A549 treated with Mapracorat at 1 μM for 4 hours (cell line): Measurements from ENCODE around the gene NUTM2A. TPM values are rescaled to one million over a fixed set of nuclear protein-coding genes. Genes with fewer than 3 reads are reported as not detected.

Experiments
- total RNA-seq: library from RNA; stranded (reverse); fragments of 200-300 nt; extraction: Qiagen RNA extraction; gene quantifications from 5 replicates; pipeline ENCODE4 v1.2.3, GENCODE V29; 2022

The NUTM2A gene
- 0.08 TPM in 1 of 5 replicates, not detected in the others for total RNA-seq

GRCh38 chr10:87225148-87225547 lies at the start of gene NUTM2A:
TSS of gene NUTM2A (plus strand) at chr10:87225448. CDS start at chr10:87225831, 383 bp downstream.

Other genes starting within 250 kb of the NUTM2A start
- not detected in 5 replicates for gene FAM25A, start 205.2 kb upstream of the NUTM2A start, total RNA-seq
- 86.7 to 105 TPM (median 98.2 TPM) in 5 replicates for gene GLUD1, start 130.6 kb upstream of the NUTM2A start, total RNA-seq
- gene SHLD2, start 130.2 kb upstream of the NUTM2A start, total RNA-seq: 22.9 to 26.7 TPM (median 25.3 TPM) in 5 replicates
- gene NUTM2D, start 132.3 kb downstream of the NUTM2A start, total RNA-seq: 1.00 to 1.6 TPM (median 1.3 TPM) in 5 replicates